HG03280 (cell line): ENCODE measurements around the gene PREX1.
"Not testable (repeated sequence)": the region's sequence is repeated elsewhere in the genome, so short reads cannot be mapped to it uniquely, and the experiment has no call there.

Experiments
- ATAC-seq: cut with Tn5 transposase; IDR thresholded peaks from one replicate; pipeline ENCODE4 v1.9.1; 2021; ENCODE audit warnings: mild to moderate bottlenecking, moderate library complexity; ENCODE audit not compliant: unreplicated experiment

PREX1 gene

GRCh38 chr20:48759631-48760245 lies 68.1 kb downstream of the PREX1 start:
- ATAC-seq, result no peak

- ATAC-seq, result no peak
These were observed 69.5 kb downstream of the PREX1 start for GRCh38 chr20:48758206-48758820.

GRCh38 chr20:48756774-48757173 lies 71.0 kb downstream of the PREX1 start:
- ATAC-seq, result not testable (repeated sequence)

- ATAC-seq, result no peak
These were observed 73.5 kb downstream of the PREX1 start for GRCh38 chr20:48754292-48754691.

- no peak for ATAC-seq
These were observed 74.8 kb downstream of the PREX1 start for GRCh38 chr20:48752963-48753362.

DNA sequence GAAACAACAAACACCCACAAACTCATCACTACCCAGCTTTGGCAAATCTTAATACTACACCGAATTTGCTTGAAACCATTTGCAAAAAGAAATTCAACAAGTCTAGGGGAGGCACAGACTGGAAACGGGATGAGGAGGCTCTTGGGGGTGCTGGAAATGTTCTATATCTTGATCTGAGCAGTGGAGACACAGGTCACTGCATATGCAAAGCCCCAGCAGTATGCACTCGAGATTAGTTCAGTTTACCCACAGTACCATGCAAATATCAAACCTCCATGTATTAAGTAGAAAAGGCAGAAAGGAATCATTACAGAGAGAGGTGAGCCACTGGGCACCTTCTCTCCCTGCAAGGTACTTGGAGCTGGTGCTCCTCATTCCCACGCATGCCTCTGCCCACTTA lies 75.9 kb downstream of the PREX1 start:
- no peak for ATAC-seq

DNA sequence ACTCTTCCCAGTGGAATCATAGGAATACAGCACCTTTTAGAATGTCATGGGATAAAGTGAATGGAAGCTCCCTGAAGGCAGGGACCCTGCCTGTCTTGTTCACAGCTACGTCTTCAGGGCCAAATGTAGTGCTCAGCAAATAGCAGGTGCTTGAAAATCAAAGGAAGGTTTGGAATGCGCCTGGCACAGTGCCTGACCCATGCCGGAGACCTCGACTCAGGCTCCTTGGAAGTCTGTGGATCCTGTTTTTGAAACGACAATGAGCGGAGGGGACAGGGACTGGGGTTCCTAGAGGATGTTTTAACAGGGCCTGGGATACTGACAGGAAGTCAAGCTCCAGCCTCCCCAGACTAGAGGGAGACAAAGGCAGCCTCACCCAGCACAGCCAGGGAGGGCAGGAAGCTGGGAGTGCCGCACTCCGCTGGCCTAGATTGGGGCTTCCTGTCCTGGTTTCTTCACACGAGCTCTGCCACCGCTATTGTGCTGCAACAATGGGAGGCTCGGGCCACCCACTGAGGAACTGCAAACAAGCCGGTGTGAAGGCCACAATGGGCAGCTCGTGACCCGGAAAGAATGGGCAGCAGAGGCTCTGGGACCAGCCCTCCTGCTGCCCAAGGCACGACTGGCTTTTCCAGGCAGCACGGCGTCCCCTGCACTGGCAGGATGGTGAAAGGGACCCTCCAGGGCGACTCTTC lies 76.7 kb downstream of the PREX1 start:
- no peak for ATAC-seq

GRCh38 chr20:48750376-48750775 lies 77.4 kb downstream of the PREX1 start:
- ATAC-seq, result no peak

DNA sequence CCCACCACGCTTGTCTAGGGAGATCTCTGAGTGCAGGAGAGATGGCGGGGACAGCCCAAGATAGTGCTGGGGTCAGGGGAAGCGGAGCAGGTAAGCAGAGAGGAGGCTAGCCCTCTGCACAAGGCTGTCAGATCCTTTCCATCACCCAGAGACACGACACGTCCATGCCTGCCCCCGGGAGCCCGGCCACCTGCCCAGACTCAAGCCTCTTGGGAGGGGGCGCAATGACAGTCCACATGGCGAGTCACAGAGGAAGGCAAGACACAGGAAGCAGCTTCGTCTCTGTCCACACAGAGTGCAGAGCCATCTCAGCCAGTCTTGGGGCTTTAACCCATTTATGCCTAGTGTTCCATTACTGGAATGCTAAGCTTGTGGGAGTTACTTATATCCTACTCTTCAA lies 78.4 kb downstream of the PREX1 start:
- no peak for ATAC-seq

GRCh38 chr20:48748556-48748955 lies 79.2 kb downstream of the PREX1 start:
- ATAC-seq, result no peak

- ATAC-seq, result no peak
These were observed 79.9 kb downstream of the PREX1 start for GRCh38 chr20:48747840-48748414.

DNA sequence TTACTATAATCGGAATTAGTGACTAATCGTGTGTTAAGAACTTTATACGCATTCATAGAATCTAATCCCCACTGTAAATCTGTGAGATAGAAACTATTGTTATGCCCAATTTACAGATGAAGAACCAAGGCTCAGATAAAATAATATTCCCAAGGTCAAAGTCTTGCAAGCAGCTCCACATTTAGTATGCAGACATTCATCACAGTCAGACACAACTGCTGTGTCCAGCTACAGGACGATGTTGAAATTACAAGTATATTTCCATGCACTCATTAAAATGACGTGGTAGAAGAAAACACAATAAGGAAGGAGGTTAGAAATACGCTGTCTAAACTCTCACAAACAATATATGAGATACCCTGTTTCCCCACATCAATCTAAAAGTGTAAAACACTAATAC lies 82.5 kb downstream of the PREX1 start:
- no peak for ATAC-seq

- no peak for ATAC-seq
These were observed 83.3 kb downstream of the PREX1 start for GRCh38 chr20:48744515-48744914.

DNA sequence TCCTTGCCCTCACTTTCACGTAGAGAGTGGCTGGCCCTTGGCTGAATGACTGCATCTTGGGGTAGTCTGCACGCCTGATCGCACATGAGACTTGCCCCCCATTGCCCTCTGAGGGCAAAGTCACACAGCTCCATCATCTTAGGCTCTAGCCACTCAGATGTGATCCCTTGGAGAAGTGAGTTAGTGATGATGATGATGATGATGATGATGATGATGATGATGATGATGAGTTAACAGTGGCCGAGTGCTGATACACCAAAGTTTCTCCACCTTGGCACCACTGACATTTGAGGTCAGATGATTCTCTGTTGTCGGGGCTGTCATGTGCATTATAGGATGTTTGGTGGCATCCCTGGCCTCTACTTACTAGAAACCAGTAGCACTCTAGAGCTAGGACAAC lies 84.0 kb downstream of the PREX1 start:
- no peak for ATAC-seq

DNA sequence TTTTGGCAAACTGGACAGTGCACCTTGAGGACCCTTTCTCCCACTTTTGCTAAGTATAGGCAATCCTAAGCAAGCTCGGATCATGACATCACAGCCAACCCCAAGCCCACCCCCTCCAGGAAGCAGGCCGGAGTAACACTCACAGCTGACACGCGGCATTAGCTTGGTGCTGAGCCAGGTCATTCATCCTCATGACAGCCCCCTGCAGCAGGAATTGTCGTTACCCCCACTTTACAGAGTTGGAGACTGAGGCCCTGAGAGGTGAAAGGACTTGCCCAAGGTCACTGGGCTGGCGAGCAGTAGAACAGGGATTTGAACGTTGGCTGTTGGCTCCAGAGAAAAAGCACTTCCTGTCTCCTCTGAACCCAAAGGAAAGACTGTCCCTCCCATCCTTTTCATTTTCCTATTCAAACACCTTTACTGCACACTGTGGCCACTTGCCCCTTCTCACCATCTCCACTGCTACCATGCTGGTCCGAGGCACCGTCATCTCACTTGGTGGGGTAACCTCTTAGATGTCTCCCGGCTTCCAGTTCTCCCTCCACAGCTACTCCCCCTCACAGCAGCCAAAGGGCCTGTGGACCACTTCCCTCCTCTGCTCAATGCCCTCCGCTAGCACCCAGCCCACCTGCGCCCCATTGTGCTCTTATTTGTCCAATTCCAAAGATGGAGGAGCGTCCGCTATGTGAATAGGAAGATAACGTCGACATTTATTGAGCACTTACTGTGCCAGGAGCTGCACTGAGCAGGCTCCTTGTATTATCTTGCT lies 84.7 kb downstream of the PREX1 start:
- ATAC-seq, result no peak

- ATAC-seq, result no peak
These were observed 85.6 kb downstream of the PREX1 start for GRCh38 chr20:48742233-48742632.

- no peak for ATAC-seq
These were observed 86.1 kb downstream of the PREX1 start for GRCh38 chr20:48741669-48742068.

DNA sequence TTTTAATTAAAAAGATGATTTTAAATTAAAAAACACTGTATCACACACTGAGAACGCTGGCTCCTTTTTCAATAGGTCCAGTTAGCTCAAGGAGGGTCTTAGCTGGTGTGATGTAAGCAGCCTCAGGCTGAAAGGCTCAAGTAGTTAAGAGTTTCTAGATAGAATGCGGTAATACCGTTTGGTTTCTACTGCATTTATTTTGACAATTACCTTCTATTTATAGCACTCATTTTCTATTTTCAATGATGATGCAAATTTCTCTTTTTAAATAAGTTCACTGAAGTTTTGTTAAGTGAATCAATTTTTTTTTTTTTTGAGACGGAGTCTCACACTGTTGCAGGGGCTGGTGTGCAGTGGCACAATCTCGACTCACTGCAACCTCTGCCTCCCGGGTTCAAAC lies 87.1 kb downstream of the PREX1 start:
- no peak for ATAC-seq

DNA sequence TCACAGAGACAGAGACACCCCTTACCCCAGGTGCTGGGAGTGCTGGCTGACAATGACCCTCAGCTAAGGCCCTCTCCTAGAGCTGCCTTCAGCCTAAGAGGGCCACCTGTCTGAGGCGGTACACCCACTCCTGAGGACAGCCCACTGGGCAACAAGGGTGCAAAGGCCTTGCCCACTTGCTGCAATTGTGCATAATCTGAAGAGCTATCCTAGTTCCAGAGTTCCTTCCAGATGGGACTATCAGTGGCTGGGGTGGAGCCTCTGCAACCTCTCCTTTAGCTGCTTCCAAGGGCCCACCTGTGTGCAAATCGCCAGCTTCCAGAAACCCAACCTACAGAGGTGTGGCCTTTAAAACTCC lies 87.5 kb downstream of the PREX1 start:
- ATAC-seq, result no peak

GRCh38 chr20:48739395-48740291 lies 88.2 kb downstream of the PREX1 start:
- ATAC-seq, result no peak
